DMS114 treated with DMSO at 0.1 percent for 48 hours (cell line): ENCODE measurements around the gene AVPI1.
"Not testable (repeated sequence)": the region's sequence is repeated elsewhere in the genome, so short reads cannot be mapped to it uniquely, and the experiment has no call there.

Source experiments
- DNase-seq: peaks from one replicate; lab custom pipeline; 2025; ENCODE audit not compliant: unreplicated experiment; lab: John Stamatoyannopoulos, UW

Gene AVPI1

DNA sequence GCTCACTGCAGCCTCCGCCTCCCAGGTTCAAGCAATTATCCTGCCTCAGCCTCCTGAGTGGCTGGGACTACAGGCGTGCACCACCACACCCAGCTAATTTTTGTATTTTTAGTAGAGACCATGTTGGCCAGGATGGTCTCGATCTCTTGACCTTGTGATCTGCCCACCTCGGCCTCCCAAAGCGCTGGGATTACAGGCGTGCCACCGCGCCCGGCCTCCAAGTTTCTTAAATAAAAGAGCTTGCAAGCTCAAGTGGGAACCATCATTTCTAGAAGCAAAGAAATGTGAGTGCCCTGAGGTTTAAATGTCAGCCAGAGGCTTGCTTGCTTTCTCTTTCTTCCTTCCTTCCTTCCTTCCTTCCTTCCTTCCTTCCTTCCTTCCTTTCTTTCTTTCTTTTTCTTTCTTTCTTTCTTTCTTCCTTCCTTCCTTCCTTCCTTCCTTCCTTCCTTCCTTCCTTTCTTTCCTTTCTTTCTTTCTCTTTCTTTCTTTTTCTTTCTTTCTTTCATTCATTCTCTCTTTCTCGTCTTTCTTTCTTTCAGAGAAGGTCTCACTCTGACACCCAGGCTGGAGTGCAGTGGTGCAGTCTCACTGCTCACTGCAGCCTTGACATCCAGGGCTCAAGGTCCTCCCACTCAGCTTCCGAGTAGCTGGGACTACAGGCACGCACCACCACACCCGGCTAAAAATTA lies 44.4 kb downstream of the AVPI1 start:
- not testable (repeated sequence) for DNase-seq

DNA sequence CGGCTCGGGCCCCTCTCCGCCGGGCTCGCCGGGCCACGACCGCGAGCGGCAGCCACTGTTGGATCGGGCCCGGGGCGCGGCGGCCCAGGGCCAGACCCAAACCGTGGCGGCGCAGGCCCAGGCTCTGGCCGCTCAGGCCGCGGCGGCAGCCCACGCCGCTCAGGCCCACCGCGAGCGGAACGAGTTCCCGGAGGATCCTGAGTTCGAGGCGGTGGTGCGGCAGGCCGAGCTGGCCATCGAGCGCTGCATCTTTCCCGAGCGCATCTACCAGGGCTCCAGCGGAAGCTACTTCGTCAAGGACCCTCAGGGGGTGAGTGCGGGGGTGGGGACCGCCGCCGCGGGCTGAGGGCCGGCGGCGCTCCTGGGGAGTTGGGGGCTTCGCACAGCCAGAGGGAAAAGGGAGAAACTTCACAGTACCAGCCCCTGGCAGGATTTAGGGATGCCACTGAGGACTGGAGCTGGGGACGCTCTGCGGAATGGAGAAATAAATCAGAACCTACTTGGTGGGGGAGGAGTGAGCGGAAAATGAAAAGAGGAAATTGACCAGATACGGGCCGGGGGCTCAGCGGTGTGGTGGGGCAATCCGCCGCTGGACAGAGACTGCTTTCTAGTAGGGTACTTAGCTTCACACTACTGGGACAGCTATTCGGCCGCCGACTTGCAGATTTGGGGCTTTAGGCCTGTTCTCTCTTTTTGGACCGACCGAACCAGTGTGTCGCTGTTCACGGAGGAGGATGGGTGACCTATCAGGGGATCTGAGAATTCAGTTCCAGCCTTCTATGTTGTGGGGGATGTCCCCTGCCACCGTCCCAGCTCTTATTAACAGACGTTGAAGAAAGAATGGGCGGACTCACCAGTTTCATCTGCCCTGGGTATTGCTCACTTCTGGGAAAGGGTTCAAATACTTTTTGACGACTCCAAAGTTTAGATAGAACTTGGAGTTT lies 45.9 kb downstream of the AVPI1 start:
- no peak for DNase-seq

GRCh38 chr10:97640174-97640867 lies 46.7 kb downstream of the AVPI1 start, which contains the start of gene PI4K2A:
Gene PI4K2A (plus strand): TSS chr10:97640671. CDS start chr10:97640743, 72 bp downstream.
- DNase-seq: peak; percentile 99

DNA sequence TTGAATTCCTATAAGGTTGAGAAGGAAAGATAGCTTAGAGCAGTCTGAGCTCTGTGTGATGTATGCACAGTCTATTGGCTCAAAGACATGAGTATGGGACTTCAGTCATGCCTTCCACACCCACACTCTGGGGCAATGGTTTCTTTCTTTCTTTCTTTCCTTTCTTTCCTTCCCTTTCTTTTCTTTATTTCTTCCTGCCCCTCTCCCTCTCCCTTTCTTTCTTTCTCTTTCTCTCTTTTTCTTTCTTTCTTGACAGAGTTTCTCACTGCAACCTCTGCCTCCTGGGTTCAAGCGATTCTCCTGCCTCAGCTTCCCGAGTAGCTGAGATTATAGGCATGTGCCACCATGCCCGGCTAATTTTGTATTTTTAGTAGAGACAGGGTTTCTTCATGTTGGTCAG lies 48.0 kb downstream of the AVPI1 start:
- DNase-seq: not testable (repeated sequence)

- no peak for DNase-seq
Observed at GRCh38 chr10:97635577-97635976, 51.5 kb downstream of the AVPI1 start.

DNA sequence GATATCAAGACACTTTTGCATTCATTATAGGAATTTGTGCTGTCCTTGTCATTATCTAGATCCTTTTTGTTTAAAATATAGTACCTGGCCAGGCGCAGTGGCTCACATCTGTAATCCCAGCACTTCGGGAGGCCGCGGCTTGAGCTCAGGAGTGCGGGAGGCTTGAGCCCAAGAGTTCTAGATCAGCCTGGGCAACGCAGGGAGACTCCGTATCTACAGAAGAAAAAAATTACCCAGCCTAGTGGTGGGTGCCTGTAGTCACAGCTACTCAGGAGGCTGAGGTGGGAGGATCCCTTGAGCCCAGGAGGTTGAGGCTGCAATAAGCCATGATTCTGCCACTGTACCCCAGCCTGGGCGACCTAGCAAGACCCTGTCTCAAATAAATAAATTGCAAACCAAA lies 53.1 kb downstream of the AVPI1 start:
- no peak for DNase-seq

DNA sequence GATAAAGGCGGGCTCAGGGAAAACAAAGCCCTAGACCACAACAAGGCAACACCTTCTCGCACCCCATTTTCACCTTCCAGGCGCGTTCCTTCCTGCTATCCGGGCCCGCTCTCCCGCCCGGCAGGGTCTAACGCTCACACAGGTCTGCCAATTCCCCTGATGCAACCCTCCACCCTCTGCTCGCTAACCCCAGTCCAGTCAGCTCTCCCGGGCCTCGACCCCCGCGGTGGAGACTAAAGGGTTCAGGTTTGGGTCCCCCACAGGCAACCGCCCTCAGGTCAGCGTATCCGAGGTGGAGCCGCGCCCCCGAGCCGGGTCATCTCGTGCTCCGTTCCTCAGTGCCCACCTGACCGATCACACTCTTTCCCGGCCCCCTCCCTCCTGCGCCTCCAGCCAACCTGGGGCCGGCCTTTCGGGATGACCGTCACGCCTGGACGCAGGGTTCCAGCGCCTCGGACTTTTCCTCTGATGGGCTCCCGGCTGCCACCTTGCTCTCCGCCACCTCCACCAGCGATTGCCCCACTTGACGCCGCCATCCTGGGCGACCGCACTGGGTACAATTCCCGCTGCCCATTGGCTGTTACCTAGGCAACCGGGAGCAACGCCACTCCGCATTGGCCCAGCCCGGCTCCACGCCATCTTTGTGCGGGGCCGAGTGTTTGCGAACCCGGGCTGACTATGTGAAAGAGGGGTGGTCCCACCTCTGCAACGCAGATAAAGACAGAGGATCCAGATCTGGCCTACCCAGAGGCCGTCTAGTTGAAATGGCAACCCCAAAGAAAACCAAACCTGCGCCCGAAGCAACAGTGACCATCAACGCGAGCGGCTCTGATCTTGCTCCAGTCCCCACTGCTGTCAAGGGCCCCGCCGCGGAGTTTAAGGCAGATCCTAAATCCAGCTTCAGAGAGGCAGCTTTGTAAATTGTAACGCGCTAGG lies 53.8 kb downstream of the AVPI1 start, which contains the start of gene MORN4:
MORN4 (minus strand) TSS at position 552 of the 936 bp plus-strand sequence. CDS start 13,847 bp downstream, outside the sequence.
- DNase-seq: peak; percentile 95

- no peak for DNase-seq
Observed at GRCh38 chr10:97631098-97631497, 55.9 kb downstream of the AVPI1 start.

- no peak for DNase-seq
Observed at GRCh38 chr10:97629289-97629688, 57.8 kb downstream of the AVPI1 start.

DNA sequence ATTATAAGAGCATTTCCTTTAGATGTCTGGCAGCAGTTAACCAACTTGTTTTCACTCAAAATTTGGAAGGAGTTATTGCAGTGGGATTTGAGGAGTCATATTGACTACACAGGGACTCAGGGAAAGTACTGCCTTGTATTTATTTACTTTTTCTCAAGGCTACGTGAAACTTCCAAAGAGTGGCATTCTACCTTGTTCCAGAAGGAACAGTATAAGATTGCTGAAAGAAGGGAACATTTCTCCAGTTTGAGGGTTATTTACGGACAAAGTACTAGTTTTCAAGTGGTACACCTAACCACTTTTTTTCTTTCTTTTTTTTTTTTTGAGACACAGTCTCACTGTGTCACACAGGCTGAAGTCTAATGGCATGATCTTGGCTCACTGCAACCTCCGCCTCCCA lies 58.8 kb downstream of the AVPI1 start:
- no peak for DNase-seq

DNA sequence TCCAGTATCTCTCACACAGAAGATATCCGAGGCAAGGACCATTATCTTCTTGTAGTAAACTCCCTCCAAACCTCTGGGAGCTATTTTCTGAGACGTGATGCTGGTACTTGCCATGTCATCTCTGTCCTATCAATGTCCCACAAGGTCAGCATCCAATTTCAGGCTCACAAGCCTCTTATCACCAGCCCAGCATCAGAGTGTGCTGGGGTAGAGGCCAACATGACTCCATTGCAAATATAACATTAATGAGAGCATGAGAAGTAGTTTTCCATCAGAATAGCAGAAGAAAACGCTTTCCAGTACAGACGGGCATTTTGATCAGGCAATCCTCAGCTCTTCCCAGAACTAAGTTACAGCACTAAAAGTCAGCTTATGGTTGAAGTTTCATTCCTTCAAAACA lies 59.3 kb downstream of the AVPI1 start:
- DNase-seq: no peak
